ENCODE data around the gene ATAD3B. TPM values are rescaled to one million over a fixed set of nuclear protein-coding genes. Genes with fewer than 3 reads are reported as not detected.
"Not testable (repeated sequence)": the region's sequence is repeated elsewhere in the genome, so short reads cannot be mapped to it uniquely, and the experiment has no call there.

Gene ATAD3B
- polyA plus RNA-seq, 3 donors = 2.3 to 23.3 (median 2.3) TPM

GRCh38 chr1:1513675-1514074 lies 42.1 kb downstream of the ATAD3B start:
- DNase-seq; intact Hi-C loops (cut with micrococcal nuclease); H3K4me3 ChIP-seq (replicated peaks in 1 of 3; ENCODE audit: low read depth in 2 of 3, low read length in 3 of 3); H3K4me2 ChIP-seq (replicated peaks; ENCODE audit: extremely low read depth, low read length, poor library complexity, severe bottlenecking); H4K20me1 ChIP-seq (ENCODE audit: insufficient read depth, low read length); H3K9me3 ChIP-seq (replicated peaks in 1 of 2; ENCODE audit: control insufficient read depth in 1 of 2, insufficient read depth in 1 of 2, low read length in 2 of 2); H3K27me3 ChIP-seq (ENCODE audit: control insufficient read depth in 2 of 2, insufficient read depth in 2 of 2, low read length in 2 of 2); H3K79me2 ChIP-seq (ENCODE audit: insufficient read depth, low read length); H2AFZ ChIP-seq (ENCODE audit: insufficient read depth, low read depth, low read length, poor library complexity, severe bottlenecking); H3K27me3 Mint-ChIP-seq (ENCODE audit: low read depth in 3 of 3); H3K9me3 Mint-ChIP-seq; H3K27ac ChIP-seq (ENCODE audit: low read depth in 1 of 2, low read length in 2 of 2); H3K9ac ChIP-seq (ENCODE audit: insufficient read depth, low read length, poor library complexity, severe bottlenecking): not testable (repeated sequence)
- H3K36me3 Mint-ChIP-seq = peaks cover 13 to 27% of the 10 kb centered on the region in 2 donors
- Histone ChIP-seq H3K36me3 (replicated peaks in 1 of 2; ENCODE audit: control insufficient read depth in 1 of 2, insufficient read depth in 2 of 2, low read length in 2 of 2) (peaks cover 11 to 17% of the 10 kb centered on the region in 2 donors), H3K4me1 (ENCODE audit: control insufficient read depth in 1 of 2, insufficient read depth in 2 of 2, low read length in 2 of 2) (peaks cover 16 to 17% of the 10 kb centered on the region in 2 donors)
- H3K4me1 Mint-ChIP-seq = peaks cover 18% of the 10 kb centered on the region
- H3K4me3 Mint-ChIP-seq = peak overlapping the region in 1 of 2 donors; percentile 9
- WGBS (ENCODE audit: insufficient coverage) = no CpG with 5 or more reads among the region's 18 CpGs
- peak overlapping the region in 2 of 7 donors; percentile 8 to 21 for H3K27ac Mint-ChIP-seq

GRCh38 chr1:1514376-1514775 lies 42.8 kb downstream of the ATAD3B start:
- DNase-seq; H3K27me3 Mint-ChIP-seq (ENCODE audit: low read depth in 3 of 3); H3K27ac ChIP-seq (ENCODE audit: low read depth in 1 of 2, low read length in 2 of 2); H3K9ac ChIP-seq (ENCODE audit: insufficient read depth, low read length, poor library complexity, severe bottlenecking); H3K9me3 ChIP-seq (replicated peaks in 1 of 2; ENCODE audit: control insufficient read depth in 1 of 2, insufficient read depth in 1 of 2, low read length in 2 of 2); H3K9me3 Mint-ChIP-seq; H3K4me2 ChIP-seq (replicated peaks; ENCODE audit: extremely low read depth, low read length, poor library complexity, severe bottlenecking); intact Hi-C loops (cut with micrococcal nuclease); H2AFZ ChIP-seq (ENCODE audit: insufficient read depth, low read depth, low read length, poor library complexity, severe bottlenecking); H3K27me3 ChIP-seq (ENCODE audit: control insufficient read depth in 2 of 2, insufficient read depth in 2 of 2, low read length in 2 of 2); H3K4me3 Mint-ChIP-seq; H3K4me3 ChIP-seq (replicated peaks in 1 of 3; ENCODE audit: low read depth in 2 of 3, low read length in 3 of 3); H3K79me2 ChIP-seq (ENCODE audit: insufficient read depth, low read length); H4K20me1 ChIP-seq (ENCODE audit: insufficient read depth, low read length): not testable (repeated sequence)
- WGBS (ENCODE audit: insufficient coverage) = 16% methylated on average over 6 of the region's 16 CpGs
- peaks cover 16 to 31% of the 10 kb centered on the region in 2 donors for H3K36me3 Mint-ChIP-seq
- peaks cover 12 to 19% of the 10 kb centered on the region in 2 donors for H3K36me3 ChIP-seq (replicated peaks in 1 of 2; ENCODE audit: control insufficient read depth in 1 of 2, insufficient read depth in 2 of 2, low read length in 2 of 2)
- peak overlapping the region in 1 of 7 donors; percentile 49 for H3K27ac Mint-ChIP-seq
- peaks cover 10 to 13% of the 10 kb centered on the region in 2 donors for H3K4me1 ChIP-seq (ENCODE audit: control insufficient read depth in 1 of 2, insufficient read depth in 2 of 2, low read length in 2 of 2)
- peaks cover 15% of the 10 kb centered on the region for H3K4me1 Mint-ChIP-seq

- H3K9ac ChIP-seq (ENCODE audit: insufficient read depth, low read length, poor library complexity, severe bottlenecking); intact Hi-C loops (cut with micrococcal nuclease); H3K9me3 ChIP-seq (replicated peaks in 1 of 2; ENCODE audit: control insufficient read depth in 1 of 2, insufficient read depth in 1 of 2, low read length in 2 of 2); H3K4me3 ChIP-seq (replicated peaks in 1 of 3; ENCODE audit: low read depth in 2 of 3, low read length in 3 of 3); H3K27me3 ChIP-seq (ENCODE audit: control insufficient read depth in 2 of 2, insufficient read depth in 2 of 2, low read length in 2 of 2); H3K79me2 ChIP-seq (ENCODE audit: insufficient read depth, low read length); H4K20me1 ChIP-seq (ENCODE audit: insufficient read depth, low read length); H2AFZ ChIP-seq (ENCODE audit: insufficient read depth, low read depth, low read length, poor library complexity, severe bottlenecking); H3K4me2 ChIP-seq (replicated peaks; ENCODE audit: extremely low read depth, low read length, poor library complexity, severe bottlenecking); H3K27me3 Mint-ChIP-seq (ENCODE audit: low read depth in 3 of 3); H3K9me3 Mint-ChIP-seq; H3K4me1 Mint-ChIP-seq; H3K4me1 ChIP-seq (ENCODE audit: control insufficient read depth in 1 of 2, insufficient read depth in 2 of 2, low read length in 2 of 2); H3K27ac ChIP-seq (ENCODE audit: low read depth in 1 of 2, low read length in 2 of 2); DNase-seq; H3K4me3 Mint-ChIP-seq: not testable (repeated sequence)
- WGBS (ENCODE audit: insufficient coverage) = 96% methylated on average over 9 of the region's 14 CpGs
- Mint-ChIP-seq H3K36me3 (peaks cover 25 to 54% of the 10 kb centered on the region in 2 donors), H3K27ac (peak overlapping the region in 1 of 7 donors; percentile 53)
- peaks cover 19 to 34% of the 10 kb centered on the region in 2 donors for H3K36me3 ChIP-seq (replicated peaks in 1 of 2; ENCODE audit: control insufficient read depth in 1 of 2, insufficient read depth in 2 of 2, low read length in 2 of 2)
Observed at GRCh38 chr1:1516923-1517322, 45.4 kb downstream of the ATAD3B start.

Measured in CD14-positive monocyte (primary cell).